NCI-H510A (cell line): ENCODE results near the gene MYO9B.

ENCODE experiments used
- DNase-seq: peaks from one replicate; lab custom pipeline; 2025; lab: John Stamatoyannopoulos, UW

Gene MYO9B

GRCh38 chr19:17060802-17061201 is 14.8 kb upstream of the MYO9B start:
- no peak for DNase-seq

- DNase-seq = no peak
Observed at GRCh38 chr19:17061205-17061604, 14.4 kb upstream of the MYO9B start.

- DNase-seq = no peak
Observed at GRCh38 chr19:17061691-17062090, 13.9 kb upstream of the MYO9B start.

GRCh38 chr19:17063428-17063827 is 12.1 kb upstream of the MYO9B start:
- no peak for DNase-seq

GRCh38 chr19:17069193-17069592 is 6.4 kb upstream of the MYO9B start:
- DNase-seq = no peak

- no peak for DNase-seq
Observed at GRCh38 chr19:17070421-17070820, 5.2 kb upstream of the MYO9B start.

- no peak for DNase-seq
Observed at GRCh38 chr19:17070912-17071311, 4.7 kb upstream of the MYO9B start.

- DNase-seq = no peak
Observed at GRCh38 chr19:17073869-17074633, 1.5 kb upstream of the MYO9B start.

GRCh38 chr19:17074634-17075034 is 943 bp upstream of the MYO9B start:
- no peak for DNase-seq

GRCh38 chr19:17075864-17076542 is 426 bp downstream of the MYO9B start:
- DNase-seq = no peak

- no peak for DNase-seq
Observed at GRCh38 chr19:17076543-17076991, 990 bp downstream of the MYO9B start.

GRCh38 chr19:17077447-17078028 is 2.0 kb downstream of the MYO9B start:
- DNase-seq = no peak

GRCh38 chr19:17078036-17078919 is 2.7 kb downstream of the MYO9B start:
- DNase-seq = no peak

GRCh38 chr19:17078920-17079709 is 3.5 kb downstream of the MYO9B start:
- no peak for DNase-seq

- no peak for DNase-seq
Observed at GRCh38 chr19:17079710-17080439, 4.3 kb downstream of the MYO9B start.

GRCh38 chr19:17080440-17080801 is 4.8 kb downstream of the MYO9B start:
- DNase-seq = no peak

GRCh38 chr19:17081672-17082630 is 6.4 kb downstream of the MYO9B start:
- no peak for DNase-seq

- DNase-seq = no peak
Observed at GRCh38 chr19:17086120-17086519, 10.5 kb downstream of the MYO9B start.

GRCh38 chr19:17086834-17087233 is 11.3 kb downstream of the MYO9B start:
- no peak for DNase-seq

GRCh38 chr19:17088552-17088951 is 13.0 kb downstream of the MYO9B start:
- DNase-seq = no peak
